Liver (tissue), 9 donors: ENCODE data around the gene NUDT14. TPM values are rescaled to one million over a fixed set of nuclear protein-coding genes. Genes with fewer than 3 reads are reported as not detected.

Experiments used
- DNase-seq: peaks from one replicate; pipeline ENCODE4 v3.0.0-alpha.2; 2017; ENCODE audit warnings: low spot score
- H3K27ac ChIP-seq, 2 donors: one replicate each; pipeline ENCODE4 v1.7.0; 2013; ENCODE audit warnings: inconsistent platforms in 2 of 2, low read length in 2 of 2, control low read depth in 1 of 2, low read depth in 1 of 2, mild to moderate bottlenecking in 1 of 2
- H3K27me3 ChIP-seq, 4 donors: one replicate each; pipeline versions ENCODE4 v1.6.1 to v1.7.0; 2013; ENCODE audit warnings: low read length in 3 of 4, inconsistent platforms in 1 of 4, mild to moderate bottlenecking in 1 of 4, moderate library complexity in 1 of 4; ENCODE audit not compliant: control insufficient read depth in 4 of 4, insufficient read depth in 4 of 4
- H3K36me3 ChIP-seq, 4 donors: one replicate each; pipeline versions ENCODE4 v1.6.1 to v1.7.0; 2013; ENCODE audit warnings: low read length in 3 of 4, mild to moderate bottlenecking in 3 of 4, low read depth in 1 of 4, moderate library complexity in 1 of 4; ENCODE audit not compliant: control insufficient read depth in 4 of 4, insufficient read depth in 3 of 4
- H3K4me1 ChIP-seq, 4 donors: one replicate each; pipeline versions ENCODE4 v1.6.1 to v1.7.0; 2013; ENCODE audit warnings: low read length in 3 of 4, mild to moderate bottlenecking in 3 of 4, moderate library complexity in 1 of 4; ENCODE audit not compliant: control insufficient read depth in 4 of 4, insufficient read depth in 4 of 4
- H3K4me3 ChIP-seq, 3 donors: one replicate each; pipeline versions ENCODE4 v1.6.1 to v1.7.0; 2013; ENCODE audit warnings: low read length in 3 of 3, control low read depth in 1 of 3, low read depth in 1 of 3, mild to moderate bottlenecking in 1 of 3
- H3K9ac ChIP-seq, 2 donors: one replicate each; pipeline ENCODE4 v1.7.0; 2013; ENCODE audit warnings: low read length in 2 of 2, mild to moderate bottlenecking in 2 of 2, moderate library complexity in 2 of 2, control low read depth in 1 of 2, low read depth in 1 of 2
- H3K9me3 ChIP-seq, 4 donors: one replicate each; pipeline versions ENCODE4 v1.6.1 to v1.7.0; 2013; ENCODE audit warnings: low read length in 3 of 4; ENCODE audit not compliant: control insufficient read depth in 4 of 4
- EGR1 ChIP-seq, 2 donors: IDR thresholded peaks; 2 replicates each; pipeline ENCODE4 v1.6.1; 2016 to 2018; ENCODE audit warnings: antibody characterized with exemption in 2 of 2, low read depth in 2 of 2
- FOXA1 ChIP-seq: IDR thresholded peaks from 2 replicates; pipeline ENCODE4 v1.6.1; 2016; ENCODE audit warnings: antibody characterized with exemption
- FOXA2 ChIP-seq: IDR thresholded peaks from 2 replicates; pipeline ENCODE4 v1.6.1; 2016; ENCODE audit warnings: antibody characterized with exemption
- GABPA ChIP-seq, 2 donors: IDR thresholded peaks in 1 of 2; conservative IDR thresholded peaks in 1 of 2; 2 replicates each; pipeline ENCODE4 v1.6.1; 2016; ENCODE audit warnings: antibody characterized with exemption in 2 of 2, mild to moderate bottlenecking in 1 of 2, moderate library complexity in 1 of 2
- HNF4A ChIP-seq, 2 donors: conservative IDR thresholded peaks; 2 replicates each; pipeline ENCODE4 v1.6.1; 2016; ENCODE audit warnings: antibody characterized with exemption in 2 of 2, mild to moderate bottlenecking in 2 of 2
- HNF4G ChIP-seq: IDR thresholded peaks from 2 replicates; pipeline ENCODE4 v1.6.1; 2016; ENCODE audit warnings: antibody characterized with exemption
- JUND ChIP-seq, 2 donors: IDR thresholded peaks; 2 replicates each; pipeline ENCODE4 v1.6.1; 2016; ENCODE audit warnings: antibody characterized with exemption in 2 of 2
- MAX ChIP-seq: IDR thresholded peaks from 2 replicates; pipeline ENCODE4 v1.6.1; 2016; ENCODE audit warnings: antibody characterized with exemption
- NR2F2 ChIP-seq: IDR thresholded peaks from 2 replicates; pipeline ENCODE4 v1.6.1; 2016; ENCODE audit warnings: antibody characterized with exemption
- RAD21 ChIP-seq, 2 donors: IDR thresholded peaks; 2 replicates each; pipeline ENCODE4 v1.6.1; 2016; ENCODE audit warnings: antibody characterized with exemption in 2 of 2, mild to moderate bottlenecking in 2 of 2
- RXRA ChIP-seq, 2 donors: IDR thresholded peaks; 2 replicates each; pipeline ENCODE4 v1.6.1; 2017 to 2018; ENCODE audit warnings: antibody characterized with exemption in 2 of 2, mild to moderate bottlenecking in 1 of 2
- SP1 ChIP-seq: IDR thresholded peaks from 2 replicates; pipeline ENCODE4 v1.6.1; 2018; ENCODE audit warnings: antibody characterized with exemption, mild to moderate bottlenecking
- TAF1 ChIP-seq: conservative IDR thresholded peaks from 2 replicates; pipeline ENCODE4 v1.6.1; 2016; ENCODE audit warnings: antibody characterized with exemption, mild to moderate bottlenecking
- YY1 ChIP-seq: IDR thresholded peaks from 2 replicates; pipeline ENCODE4 v1.6.1; 2016; ENCODE audit warnings: antibody characterized with exemption, mild to moderate bottlenecking
- WGBS: extraction: QIAGEN DNeasy Blood & Tissue Kit; methylation state at CpG from one replicate; pipeline ENCODE4 v1.1.7; 2013; 5-methylcytosine and 5-hydroxymethylcytosine counted together
- polyA plus RNA-seq, 2 donors: library from polyadenylated mRNA; stranded (reverse) in 1 of 2; unstranded in 1 of 2; fragments of 200-250 nt in 1 of 2; fragments of >200 nt in 1 of 2; fragmentation: Nextera tagmentation in 1 of 2; extraction: Ambion mirVana in 1 of 2; gene quantifications; one replicate each; pipeline versions ENCODE4 v1.2.1 to v1.2.3, GENCODE V29; 2013 to 2015
- total RNA-seq, 2 donors: library from RNA; depleted of rRNA; stranded (reverse); fragments of >200 nt; gene quantifications; one replicate each; pipeline ENCODE4 v1.2.3, GENCODE V29; 2014
- TF ChIP-seq, protein P1 (sequence below): IDR thresholded peaks from 2 replicates; pipeline ENCODE4 v1.6.1; 2016; ENCODE audit warnings: antibody characterized with exemption, mild to moderate bottlenecking
- TF ChIP-seq, protein P2 (sequence below): fragments of 150-350 bp; IDR thresholded peaks from 2 replicates; pipeline ENCODE4 v1.5.1; 2017; ENCODE audit warnings: improper control_type of control experiment, low read depth, low read length; ENCODE audit not compliant: missing input control
- TF ChIP-seq, protein P3 (sequence below): IDR thresholded peaks from 2 replicates; pipeline ENCODE4 v1.6.1; 2016; ENCODE audit warnings: antibody characterized with exemption
- TF ChIP-seq, protein P4 (sequence below): IDR thresholded peaks from 2 replicates; pipeline ENCODE4 v1.6.1; 2016; ENCODE audit warnings: antibody characterized with exemption
- donor health status: healthy.
- donor health status: healthy.
- donor health status: healthy.
- donor health status: healthy.
- donor health status: healthy.

The NUDT14 gene
- total and polyA plus RNA-seq, 4 donors: 3.8 to 24.2 (median 8.0) TPM

DNA sequence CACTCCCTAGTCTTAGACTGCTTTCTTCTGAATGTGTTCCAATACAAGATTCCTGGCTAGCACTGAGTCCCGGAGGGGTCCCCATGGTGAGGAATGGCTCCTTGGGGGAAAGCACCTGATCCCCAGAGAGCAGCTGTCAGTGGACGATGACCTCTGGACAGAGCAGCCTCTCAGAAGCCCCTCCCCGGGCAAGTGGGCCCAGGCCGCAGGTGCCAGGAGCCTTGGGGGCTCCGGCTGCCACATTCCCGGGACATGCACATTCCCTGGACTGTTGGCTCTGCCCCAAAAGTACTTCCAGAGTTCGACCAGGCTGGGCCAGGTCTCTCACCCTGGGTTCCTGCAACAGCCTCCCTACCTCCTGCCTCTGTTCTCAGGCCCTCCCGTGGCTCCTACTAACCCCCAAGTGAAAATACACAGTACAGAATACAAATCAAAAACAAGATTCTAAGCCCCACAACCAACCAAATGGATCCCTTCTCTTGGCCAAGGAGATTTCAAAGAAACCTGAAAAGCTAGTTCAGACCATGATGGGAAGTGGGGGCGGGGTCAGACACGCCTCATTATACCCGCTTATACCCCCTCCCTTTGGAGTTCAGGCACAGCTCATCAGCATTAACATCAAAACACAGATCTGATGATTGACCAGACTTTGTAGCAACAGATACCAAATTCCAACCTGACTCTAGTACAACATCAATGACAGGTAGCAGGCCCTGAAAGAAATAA, 43.9 kb upstream of the NUDT14 start:
- Histone ChIP-seq H3K27ac (no peak overlapping the region), H3K9me3 (no peaks in the 10 kb centered on the region), H3K27me3 (no peaks in the 10 kb centered on the region), H3K36me3 (peaks cover 9 to 15% (median 11%) of the 10 kb centered on the region in 4 donors), H3K9ac (no peak overlapping the region), H3K4me1 (peaks cover 0 to 9% (median 5%) of the 10 kb centered on the region in 4 donors), H3K4me3 (no peak overlapping the region)
- TF ChIP-seq MAX (no peak), YY1 (no peak)
- DNase-seq: no peak
- WGBS: 89% methylated on average over 11 of the region's 11 CpGs

DNA sequence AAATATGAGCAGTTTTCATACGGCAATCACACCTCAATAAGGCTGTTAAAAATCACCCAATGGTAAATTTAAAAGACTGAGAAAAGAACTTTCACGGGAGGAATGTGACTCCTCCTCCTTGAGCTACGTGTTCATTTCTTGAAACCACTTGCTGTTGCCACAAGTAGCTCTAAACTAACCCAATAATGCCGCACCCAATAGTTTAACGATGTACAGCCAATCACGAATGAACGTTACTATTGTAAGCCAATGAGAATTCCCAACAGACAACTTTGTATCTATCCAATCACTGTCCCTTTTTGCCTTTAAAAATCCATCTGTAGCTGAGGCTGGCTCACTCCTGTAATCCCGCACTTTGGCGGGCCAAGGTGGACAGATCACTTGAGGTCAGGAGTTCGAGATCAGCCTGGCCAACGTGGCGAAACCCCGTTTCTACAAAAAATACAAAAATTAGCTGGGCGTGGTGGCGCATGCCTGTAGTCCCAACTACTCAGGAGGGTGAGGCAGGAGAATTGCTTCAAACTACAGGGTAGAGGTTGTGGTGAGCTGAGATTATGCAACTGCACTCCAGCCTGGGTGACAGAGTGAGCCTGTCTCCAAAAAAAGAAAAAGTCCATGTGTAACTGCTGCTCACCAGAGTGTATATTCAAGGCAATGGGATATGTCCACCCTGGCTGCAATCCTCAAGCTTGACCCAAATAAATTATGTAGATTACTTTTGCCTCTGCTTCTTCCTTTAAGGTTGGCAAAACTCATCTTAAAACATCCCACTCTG, 42.8 kb upstream of the NUDT14 start:
- H3K9me3 ChIP-seq: no peaks in the 10 kb centered on the region
- DNase-seq: no peak
- TF ChIP-seq RXRA (IDR thresholded peaks at IDR 0.05) (no peak), FOXA2 (no peak), RAD21 (IDR thresholded peaks at IDR 0.05) (no peak), HNF4G (no peak), GABPA (IDR thresholded peaks at IDR 0.05 in 1 of 2, conservative IDR thresholded peaks at IDR 0.05 in 1 of 2) (no peak), HNF4A (conservative IDR thresholded peaks at IDR 0.05) (no peak), TAF1 (no peak), NR2F2 (no peak), MAX (no peak), SP1 (no peak), YY1 (no peak), EGR1 (IDR thresholded peaks at IDR 0.05; ENCODE audit: low read depth in 2 of 2) (no peak), JUND (IDR thresholded peaks at IDR 0.05) (no peak), FOXA1 (no peak)
- TF ChIP-seq, protein P1, sequence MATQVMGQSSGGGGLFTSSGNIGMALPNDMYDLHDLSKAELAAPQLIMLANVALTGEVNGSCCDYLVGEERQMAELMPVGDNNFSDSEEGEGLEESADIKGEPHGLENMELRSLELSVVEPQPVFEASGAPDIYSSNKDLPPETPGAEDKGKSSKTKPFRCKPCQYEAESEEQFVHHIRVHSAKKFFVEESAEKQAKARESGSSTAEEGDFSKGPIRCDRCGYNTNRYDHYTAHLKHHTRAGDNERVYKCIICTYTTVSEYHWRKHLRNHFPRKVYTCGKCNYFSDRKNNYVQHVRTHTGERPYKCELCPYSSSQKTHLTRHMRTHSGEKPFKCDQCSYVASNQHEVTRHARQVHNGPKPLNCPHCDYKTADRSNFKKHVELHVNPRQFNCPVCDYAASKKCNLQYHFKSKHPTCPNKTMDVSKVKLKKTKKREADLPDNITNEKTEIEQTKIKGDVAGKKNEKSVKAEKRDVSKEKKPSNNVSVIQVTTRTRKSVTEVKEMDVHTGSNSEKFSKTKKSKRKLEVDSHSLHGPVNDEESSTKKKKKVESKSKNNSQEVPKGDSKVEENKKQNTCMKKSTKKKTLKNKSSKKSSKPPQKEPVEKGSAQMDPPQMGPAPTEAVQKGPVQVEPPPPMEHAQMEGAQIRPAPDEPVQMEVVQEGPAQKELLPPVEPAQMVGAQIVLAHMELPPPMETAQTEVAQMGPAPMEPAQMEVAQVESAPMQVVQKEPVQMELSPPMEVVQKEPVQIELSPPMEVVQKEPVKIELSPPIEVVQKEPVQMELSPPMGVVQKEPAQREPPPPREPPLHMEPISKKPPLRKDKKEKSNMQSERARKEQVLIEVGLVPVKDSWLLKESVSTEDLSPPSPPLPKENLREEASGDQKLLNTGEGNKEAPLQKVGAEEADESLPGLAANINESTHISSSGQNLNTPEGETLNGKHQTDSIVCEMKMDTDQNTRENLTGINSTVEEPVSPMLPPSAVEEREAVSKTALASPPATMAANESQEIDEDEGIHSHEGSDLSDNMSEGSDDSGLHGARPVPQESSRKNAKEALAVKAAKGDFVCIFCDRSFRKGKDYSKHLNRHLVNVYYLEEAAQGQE: no peak
- TF ChIP-seq, protein P2, sequence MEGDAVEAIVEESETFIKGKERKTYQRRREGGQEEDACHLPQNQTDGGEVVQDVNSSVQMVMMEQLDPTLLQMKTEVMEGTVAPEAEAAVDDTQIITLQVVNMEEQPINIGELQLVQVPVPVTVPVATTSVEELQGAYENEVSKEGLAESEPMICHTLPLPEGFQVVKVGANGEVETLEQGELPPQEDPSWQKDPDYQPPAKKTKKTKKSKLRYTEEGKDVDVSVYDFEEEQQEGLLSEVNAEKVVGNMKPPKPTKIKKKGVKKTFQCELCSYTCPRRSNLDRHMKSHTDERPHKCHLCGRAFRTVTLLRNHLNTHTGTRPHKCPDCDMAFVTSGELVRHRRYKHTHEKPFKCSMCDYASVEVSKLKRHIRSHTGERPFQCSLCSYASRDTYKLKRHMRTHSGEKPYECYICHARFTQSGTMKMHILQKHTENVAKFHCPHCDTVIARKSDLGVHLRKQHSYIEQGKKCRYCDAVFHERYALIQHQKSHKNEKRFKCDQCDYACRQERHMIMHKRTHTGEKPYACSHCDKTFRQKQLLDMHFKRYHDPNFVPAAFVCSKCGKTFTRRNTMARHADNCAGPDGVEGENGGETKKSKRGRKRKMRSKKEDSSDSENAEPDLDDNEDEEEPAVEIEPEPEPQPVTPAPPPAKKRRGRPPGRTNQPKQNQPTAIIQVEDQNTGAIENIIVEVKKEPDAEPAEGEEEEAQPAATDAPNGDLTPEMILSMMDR: no peak
- TF ChIP-seq, protein P3, sequence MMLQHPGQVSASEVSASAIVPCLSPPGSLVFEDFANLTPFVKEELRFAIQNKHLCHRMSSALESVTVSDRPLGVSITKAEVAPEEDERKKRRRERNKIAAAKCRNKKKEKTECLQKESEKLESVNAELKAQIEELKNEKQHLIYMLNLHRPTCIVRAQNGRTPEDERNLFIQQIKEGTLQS: no peak
- TF ChIP-seq, protein P4, sequence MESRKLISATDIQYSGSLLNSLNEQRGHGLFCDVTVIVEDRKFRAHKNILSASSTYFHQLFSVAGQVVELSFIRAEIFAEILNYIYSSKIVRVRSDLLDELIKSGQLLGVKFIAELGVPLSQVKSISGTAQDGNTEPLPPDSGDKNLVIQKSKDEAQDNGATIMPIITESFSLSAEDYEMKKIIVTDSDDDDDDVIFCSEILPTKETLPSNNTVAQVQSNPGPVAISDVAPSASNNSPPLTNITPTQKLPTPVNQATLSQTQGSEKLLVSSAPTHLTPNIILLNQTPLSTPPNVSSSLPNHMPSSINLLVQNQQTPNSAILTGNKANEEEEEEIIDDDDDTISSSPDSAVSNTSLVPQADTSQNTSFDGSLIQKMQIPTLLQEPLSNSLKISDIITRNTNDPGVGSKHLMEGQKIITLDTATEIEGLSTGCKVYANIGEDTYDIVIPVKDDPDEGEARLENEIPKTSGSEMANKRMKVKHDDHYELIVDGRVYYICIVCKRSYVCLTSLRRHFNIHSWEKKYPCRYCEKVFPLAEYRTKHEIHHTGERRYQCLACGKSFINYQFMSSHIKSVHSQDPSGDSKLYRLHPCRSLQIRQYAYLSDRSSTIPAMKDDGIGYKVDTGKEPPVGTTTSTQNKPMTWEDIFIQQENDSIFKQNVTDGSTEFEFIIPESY: no peak
- 93% methylated on average over 15 of the region's 15 CpGs for WGBS
- no peak overlapping the region for H3K9ac ChIP-seq
- H3K27ac ChIP-seq: no peak overlapping the region
- H3K36me3 ChIP-seq: peaks cover 9 to 20% (median 12%) of the 10 kb centered on the region in 4 donors
- H3K4me3 ChIP-seq: no peak overlapping the region
- H3K4me1 ChIP-seq: peaks cover 0 to 9% (median 5%) of the 10 kb centered on the region in 4 donors
- H3K27me3 ChIP-seq: no peaks in the 10 kb centered on the region
